ENCODE data around the gene NDUFB10. TPM values are rescaled to one million over a fixed set of nuclear protein-coding genes. Genes with fewer than 3 reads are reported as not detected.

NDUFB10 gene
- polyA plus RNA-seq, 3 donors: 127 to 137 (median 129) TPM

DNA sequence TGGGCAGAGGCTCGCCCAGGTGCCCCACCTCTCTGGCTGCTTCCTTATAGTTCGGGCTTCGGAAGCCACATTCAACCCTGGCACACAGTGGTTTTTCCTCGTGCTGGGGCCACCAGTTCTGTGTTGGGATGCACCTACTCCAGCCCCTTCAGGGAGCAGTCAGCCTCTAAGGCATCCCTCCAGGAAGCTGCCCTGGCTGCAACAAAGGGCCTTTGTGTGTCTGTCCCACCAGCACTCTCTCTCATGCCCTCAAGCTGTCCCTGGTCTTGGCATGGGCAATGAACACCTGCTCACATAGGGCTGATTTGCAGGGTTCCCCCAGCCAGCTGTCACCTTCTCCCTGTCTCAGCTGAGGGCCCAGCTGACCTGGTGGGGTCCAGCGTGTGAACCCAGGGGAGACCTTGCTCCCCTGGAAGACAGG is 22.7 kb downstream of the NDUFB10 start:
- DNase-seq (ENCODE audit: low read depth in 3 of 3, low spot score in 2 of 3): no peak

DNA sequence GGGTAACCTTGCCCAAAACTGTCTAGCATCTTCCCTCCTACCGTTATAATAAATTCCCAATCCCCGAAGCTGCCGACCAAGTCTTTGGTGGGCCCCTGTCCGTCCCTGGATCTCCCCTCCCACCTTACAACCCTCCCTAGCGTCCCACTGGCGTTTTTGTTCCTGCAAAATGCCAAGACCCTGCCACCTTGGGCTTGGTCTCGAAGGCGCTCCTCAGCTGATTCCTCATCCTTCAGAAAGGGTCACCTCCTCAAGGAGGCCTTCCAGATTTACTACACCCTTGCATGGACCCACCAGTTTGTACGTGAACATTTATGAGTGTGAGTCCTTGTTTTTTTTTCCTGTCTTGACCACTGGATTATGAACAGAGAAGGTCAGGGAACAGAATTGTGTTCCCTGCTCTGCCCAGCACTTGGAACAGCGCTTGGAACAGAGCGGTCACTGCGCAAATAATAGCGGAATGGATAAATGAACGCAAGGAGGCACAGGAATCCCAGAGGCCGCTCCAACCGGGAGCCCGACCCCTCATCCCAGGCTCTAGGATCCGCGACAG is 23.7 kb downstream of the NDUFB10 start:
- no peak for DNase-seq (ENCODE audit: low read depth in 3 of 3, low spot score in 2 of 3)

DNA sequence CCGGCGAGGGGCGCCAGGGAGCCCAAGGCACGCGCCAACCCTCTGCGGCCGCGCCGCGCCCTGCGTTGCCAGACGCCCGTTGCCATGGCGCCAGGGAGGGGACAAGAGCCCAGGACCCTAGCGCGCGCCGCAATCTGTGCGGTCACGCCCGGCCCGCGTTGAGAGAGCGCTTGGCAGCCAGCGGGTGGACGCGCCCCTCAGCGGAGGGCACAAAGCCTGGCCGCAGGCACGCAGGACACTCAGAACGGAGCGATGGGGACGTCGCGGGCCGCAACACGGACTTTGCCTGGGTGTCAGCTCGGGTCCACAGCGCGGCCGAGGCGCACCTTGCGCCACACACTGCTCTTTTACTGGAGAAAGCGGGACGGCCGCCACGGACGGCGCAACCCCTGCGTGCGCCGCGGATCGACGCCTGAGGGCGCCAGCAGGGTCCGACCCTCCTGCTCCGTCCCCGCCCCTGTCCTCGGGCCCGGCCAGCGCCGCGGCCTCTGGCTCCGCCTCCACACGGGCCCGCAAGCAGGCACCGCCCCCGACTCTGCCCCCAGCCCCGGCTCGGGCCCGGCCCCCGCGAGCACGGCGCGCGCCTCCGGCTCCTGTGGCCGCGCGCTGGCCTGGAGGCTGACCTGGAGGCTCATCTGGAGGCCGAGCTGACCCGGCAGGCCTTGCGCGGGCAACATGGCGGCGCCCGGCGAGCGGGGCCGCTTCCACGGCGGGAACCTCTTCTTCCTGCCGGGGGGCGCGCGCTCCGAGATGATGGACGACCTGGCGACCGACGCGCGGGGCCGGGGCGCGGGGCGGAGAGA is 24.4 kb downstream of the NDUFB10 start, which contains the start of gene GFER:
GFER (plus strand) TSS at position 650 of the 803 bp plus-strand sequence; CDS start at position 676, 26 bp downstream.
- DNase-seq (ENCODE audit: low read depth in 3 of 3, low spot score in 2 of 3): peak in 2 of 3 donors; percentile 79 to 82

DNA sequence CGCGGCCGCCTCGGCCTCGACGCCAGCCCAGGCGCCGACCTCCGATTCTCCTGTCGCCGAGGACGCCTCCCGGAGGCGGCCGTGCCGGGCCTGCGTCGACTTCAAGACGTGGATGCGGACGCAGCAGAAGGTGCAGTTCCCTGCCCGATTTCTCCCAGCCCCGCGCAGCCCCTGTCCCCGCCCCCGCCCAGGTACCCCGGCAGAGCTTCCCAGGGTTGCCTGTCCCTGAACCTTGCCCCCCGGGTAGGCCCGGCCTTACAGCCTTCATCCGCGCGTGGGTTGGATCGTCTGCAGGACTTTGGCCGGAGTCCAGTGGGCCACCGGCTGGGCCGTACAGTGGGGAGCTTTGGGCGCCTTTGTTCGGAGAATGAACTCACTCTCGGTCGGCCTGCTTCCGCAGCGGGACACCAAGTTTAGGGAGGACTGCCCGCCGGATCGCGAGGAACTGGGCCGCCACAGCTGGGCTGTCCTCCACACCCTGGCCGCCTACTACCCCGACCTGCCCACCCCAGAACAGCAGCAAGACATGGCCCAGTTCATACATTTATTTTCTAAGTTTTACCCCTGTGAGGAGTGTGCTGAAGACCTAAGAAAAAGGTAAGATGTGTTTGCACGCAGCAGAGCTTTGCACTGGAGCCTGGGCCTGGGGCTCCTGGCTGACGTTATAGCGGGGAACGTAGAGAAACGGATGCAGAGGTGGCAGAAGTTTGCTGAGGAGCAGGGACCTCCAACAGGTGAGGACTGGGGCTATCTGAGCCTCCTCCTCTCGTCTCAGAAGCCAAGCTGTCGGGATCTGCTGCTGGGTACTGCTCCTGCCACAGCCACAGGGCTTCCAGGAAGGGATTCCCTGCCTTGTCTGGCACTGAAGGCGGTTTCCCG is 25.2 kb downstream of the NDUFB10 start:
- no peak for DNase-seq (ENCODE audit: low read depth in 3 of 3, low spot score in 2 of 3)

DNA sequence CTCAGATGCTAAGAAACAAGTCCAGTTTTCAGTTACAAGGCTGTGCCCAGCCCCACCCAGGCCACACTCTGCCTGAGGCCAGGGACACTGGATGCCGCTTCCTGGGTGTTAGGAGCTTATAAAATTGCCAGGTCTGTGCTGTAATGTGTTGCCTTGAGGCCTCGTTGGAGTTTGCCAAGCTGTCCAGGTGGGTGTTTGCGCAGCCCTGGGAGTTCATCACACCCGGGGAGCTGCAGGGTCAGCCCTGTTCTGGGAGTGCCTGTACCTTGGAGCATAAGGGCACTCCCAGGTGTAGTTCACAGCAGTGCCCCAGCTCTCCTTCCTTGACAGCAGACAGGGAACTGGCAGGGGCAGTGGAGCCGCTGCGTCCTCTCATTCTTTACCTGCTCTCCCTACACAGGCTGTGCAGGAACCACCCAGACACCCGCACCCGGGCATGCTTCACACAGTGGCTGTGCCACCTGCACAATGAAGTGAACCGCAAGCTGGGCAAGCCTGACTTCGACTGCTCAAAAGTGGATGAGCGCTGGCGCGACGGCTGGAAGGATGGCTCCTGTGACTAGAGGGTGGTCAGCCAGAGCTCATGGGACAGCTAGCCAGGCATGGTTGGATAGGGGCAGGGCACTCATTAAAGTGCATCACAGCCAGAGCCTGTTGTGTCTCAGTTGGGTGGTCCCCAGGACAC is 26.3 kb downstream of the NDUFB10 start:
- DNase-seq (ENCODE audit: low read depth in 3 of 3, low spot score in 2 of 3): no peak

DNA sequence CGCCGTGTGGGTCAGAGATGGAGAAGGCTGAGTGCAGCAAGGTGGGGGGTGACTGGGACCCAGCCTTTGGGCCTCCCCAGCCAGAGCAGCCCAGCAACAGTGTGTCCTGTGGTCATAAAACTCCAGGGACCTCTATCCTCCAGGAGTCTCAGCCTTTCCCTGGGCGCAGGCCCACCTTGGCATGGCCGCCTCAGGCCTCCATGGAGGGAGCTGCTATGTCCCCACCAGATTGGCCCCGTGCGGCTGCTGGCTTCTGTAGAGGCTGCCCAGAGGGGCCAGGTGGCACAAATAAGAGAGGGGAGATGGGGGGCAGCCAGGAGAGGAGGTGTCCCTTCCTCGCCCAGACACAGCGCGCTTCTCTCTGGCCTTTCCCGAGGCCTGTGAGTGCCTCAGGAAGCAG is 27.9 kb downstream of the NDUFB10 start:
- no peak for DNase-seq (ENCODE audit: low read depth in 3 of 3, low spot score in 2 of 3)

DNA sequence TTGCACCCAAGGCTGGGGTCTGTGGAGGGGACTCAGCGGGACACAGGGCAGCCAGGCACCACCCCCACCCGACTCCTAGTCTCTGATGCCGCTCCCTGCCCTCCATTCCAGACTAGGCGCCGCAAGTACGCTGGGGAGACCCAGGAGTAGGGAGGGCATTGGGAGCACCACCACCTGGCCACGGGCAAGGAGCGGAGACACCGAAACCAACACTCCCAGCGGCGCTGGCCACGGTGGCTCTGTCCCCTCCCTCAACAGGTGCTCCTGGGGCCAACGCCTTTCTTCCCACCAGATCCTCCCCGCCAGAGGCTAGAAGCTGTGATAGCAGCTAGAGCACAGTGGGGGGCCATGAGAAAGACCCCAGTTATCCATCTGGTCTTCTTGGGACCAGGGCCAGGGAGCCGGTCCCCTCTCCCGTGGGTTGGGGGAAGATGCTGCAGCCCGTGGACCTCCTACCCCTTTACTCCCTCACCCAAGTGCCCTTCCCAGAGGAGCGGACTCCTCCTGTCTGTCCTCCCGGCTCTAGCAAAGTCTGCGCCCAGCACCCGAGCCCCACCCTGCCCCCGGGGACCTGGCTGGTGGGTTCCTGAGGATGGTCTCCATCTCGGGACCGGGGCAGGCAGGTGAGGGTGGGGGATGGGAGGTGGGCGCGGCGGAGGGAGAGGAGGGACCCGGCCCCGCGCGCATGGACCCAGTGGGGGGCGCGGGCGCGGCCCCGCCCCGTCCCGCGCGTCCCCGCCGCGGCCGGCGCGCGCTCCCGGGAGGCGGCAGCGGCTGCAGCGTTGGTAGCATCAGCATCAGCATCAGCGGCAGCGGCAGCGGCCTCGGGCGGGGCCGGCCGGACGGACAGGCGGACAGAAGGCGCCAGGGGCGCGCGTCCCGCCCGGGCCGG is 30.1 kb downstream of the NDUFB10 start, which contains the start of gene SYNGR3:
SYNGR3 (plus strand) TSS at position 762 of the 892 bp plus-strand sequence. CDS start 133 bp downstream, outside the sequence.
- DNase-seq (ENCODE audit: low read depth in 3 of 3, low spot score in 2 of 3): no peak

DNA sequence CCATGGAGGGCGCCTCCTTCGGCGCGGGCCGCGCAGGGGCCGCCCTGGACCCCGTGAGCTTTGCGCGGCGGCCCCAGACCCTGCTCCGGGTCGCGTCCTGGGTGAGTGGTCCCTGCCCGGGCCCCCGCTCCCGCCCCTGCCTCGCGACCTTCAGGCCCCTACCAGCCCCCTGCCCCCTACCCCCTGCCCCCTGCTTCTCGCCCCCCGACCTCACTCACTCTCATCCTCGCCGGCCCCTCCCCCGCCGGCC is 30.7 kb downstream of the NDUFB10 start:
- DNase-seq (ENCODE audit: low read depth in 3 of 3, low spot score in 2 of 3): no peak

DNA sequence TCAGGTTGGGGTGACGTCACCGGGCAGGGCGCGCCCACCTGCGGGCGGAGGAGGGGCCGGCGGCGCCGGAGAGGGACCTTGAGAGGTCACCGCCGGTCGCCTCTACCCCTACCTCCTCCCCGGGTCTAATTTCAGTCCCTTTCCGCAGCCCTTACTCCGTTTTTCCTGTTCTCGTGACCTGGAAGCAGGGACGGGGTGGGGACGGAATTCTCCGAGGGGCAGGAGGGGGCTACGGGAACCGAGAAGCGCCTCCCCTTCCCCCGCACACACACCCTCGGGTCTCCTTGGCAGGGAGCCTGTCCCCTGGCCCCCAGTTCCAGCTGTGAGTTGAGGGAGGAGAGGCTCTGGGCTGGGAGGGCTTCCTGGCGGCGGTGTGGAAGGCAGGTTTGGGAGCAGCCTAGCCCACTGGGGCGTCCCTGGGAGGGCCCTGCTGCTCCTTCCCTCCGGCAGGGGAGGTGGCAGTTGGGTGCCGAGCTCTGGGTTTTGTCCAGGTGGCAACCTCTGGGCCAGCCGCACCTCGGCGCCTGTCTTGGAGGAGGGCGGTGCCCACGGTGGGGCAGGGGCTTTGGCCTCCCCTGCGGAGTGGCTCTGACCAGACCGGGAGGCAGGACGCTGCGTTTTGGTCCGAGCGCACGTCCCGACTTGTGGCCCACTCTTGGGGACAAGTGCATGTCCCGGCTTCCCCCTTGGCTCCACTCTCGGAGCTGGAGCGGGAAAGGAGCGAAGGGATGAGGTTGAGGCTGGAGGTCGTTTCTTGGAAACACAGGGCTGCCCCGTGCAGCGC is 31.2 kb downstream of the NDUFB10 start:
- DNase-seq (ENCODE audit: low read depth in 3 of 3, low spot score in 2 of 3): no peak

DNA sequence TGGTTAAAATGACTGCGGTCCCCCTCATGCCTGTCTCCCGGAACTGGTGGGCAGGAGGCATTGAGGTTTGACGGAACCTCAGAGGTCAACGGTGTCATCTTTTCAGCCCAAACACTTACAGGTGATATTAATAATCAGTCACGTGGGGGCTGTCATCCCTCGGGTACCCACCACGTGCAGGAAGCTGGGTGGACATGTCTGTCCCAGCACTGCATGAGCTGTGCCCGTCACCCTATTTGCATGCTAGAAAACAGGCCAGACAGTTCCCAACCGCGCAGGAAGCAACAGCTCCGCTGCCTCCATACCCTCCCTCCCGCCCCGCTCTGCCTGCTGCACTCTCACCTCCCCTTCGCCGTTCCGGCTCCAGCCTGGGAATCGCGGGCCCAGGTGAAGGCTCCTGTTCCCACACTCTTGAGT is 31.8 kb downstream of the NDUFB10 start:
- no peak for DNase-seq (ENCODE audit: low read depth in 3 of 3, low spot score in 2 of 3)

DNA sequence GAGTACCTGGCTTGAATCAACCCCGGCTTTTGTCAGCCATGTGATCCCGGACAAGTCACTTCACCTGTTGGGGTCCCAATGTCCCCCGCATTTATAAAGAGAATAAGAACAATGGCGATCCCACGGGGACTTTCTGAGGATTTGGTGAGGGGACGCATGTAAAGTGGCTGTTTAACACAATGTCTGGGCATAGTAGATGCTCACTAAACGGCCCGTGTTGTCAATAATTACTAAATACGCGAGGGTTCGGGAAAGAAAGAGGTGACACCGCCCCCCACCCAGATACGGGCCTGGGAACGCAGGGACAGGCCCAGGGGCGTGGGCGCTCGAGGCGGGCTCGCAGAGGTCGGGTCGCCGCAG is 32.2 kb downstream of the NDUFB10 start:
- DNase-seq (ENCODE audit: low read depth in 3 of 3, low spot score in 2 of 3): no peak

DNA sequence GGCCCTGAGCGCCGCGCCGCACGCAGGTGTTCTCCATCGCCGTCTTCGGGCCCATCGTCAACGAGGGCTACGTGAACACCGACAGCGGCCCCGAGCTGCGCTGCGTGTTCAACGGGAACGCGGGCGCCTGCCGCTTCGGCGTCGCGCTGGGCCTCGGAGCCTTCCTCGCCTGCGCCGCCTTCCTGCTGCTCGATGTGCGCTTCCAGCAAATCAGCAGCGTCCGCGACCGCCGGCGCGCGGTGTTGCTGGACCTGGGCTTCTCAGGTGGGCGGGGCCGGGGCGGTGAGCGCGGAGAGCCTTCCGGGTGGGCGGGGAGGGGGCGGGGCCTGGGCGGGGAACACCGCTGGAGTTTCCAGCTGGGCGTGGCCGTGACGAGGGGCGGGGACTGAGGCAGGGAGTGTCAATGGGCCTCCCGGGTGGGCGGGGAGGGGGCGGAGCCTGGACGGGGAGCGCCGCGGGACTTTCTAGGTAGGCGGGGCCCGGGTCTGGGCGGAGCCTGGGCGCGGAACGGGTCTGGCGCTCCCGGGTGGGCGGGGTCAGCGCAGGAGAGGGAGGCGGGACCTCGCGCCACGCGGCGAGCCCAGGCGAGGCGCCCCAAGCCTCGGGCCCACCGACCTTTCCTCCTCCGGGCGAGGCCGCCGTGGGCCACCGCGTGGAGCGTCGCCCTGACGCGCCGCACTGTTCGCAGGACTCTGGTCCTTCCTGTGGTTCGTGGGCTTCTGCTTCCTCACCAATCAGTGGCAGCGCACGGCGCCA is 32.8 kb downstream of the NDUFB10 start:
- peak in 1 of 3 donors; percentile 64 for DNase-seq (ENCODE audit: low read depth in 3 of 3, low spot score in 2 of 3)

DNA sequence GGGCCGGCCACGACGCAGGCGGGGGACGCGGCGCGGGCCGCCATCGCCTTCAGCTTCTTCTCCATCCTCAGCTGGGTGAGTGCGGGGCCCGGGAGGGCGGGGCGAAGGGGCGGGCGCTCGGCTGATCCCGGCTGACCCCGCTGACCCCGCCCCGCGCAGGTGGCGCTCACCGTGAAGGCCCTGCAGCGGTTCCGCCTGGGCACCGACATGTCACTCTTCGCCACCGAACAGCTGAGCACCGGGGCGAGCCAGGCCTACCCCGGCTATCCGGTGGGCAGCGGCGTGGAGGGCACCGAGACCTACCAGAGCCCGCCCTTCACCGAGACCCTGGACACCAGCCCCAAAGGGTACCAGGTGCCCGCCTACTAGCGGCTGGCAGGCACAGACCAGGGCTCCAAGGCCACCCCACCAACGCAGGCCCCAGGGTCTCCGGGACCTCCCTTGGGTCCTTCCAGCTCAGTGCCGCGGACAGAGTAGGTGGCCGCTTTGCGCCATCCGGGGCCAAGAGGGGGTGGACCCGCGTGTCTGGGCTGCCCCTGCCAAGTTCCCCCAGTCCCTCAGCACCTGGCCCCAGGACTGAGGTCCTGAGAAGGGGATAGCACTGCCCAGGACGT is 33.5 kb downstream of the NDUFB10 start:
- DNase-seq (ENCODE audit: low read depth in 3 of 3, low spot score in 2 of 3): no peak

DNA sequence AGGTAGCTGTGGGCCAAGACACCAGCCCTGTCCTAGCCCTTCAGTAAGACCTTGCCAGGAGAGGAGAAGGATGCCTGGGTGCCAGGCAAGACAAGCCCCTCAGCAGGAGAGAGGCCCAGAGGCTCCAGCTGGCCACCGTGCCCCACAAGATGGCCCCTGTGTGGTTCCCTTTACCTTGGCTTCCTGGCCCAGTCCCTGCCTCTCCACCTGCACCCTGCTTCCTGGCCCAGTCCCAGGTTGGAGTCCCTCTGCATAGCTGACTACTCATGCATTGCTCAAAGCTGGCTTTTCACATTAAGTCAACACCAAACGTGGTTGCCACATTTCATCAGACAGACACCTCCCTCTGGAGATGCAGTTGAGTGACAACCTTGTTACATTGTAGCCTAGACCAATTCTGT is 34.4 kb downstream of the NDUFB10 start:
- DNase-seq (ENCODE audit: low read depth in 3 of 3, low spot score in 2 of 3): no peak

DNA sequence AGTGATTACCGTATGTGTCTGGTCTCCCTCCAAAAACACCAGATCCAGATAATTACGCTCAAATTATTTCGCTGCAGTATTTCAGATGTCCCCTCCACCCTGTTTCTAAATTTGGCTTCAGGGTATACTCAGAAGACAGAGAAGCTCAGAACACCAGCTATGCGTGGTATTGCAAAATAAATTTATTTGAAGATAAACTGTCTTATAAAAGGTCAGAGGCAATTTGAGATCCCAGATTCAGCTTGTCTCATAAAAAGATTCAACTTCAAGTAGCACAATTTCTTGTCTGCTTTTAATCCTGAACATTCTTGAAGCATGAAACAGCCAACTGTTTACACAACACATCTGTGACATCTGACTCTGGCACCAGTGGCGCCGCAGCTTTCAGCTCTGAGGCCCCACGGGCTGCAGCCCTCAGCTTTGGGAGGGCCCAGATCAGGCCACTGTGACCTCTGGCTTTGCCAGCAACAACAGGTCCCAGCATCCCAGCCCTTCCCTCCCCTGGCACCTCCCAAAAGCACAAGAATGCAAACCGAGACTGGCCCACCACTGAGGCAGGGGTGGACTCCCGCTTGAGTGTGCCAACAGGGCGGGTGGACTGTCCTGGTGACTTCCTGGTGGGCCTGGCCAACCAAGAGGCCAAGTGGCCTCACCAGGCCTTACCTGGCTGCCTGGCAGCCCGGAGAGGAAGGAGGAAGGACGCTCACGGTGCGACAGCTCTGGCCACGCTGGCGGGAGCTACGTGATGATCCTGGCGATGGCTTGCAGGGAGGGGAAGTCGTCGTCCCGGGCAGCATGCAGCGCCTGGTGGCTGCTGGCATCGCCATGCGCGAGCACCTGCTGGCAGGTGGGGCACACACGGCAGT is 38.4 kb downstream of the NDUFB10 start:
- no peak for DNase-seq (ENCODE audit: low read depth in 3 of 3, low spot score in 2 of 3)

DNA sequence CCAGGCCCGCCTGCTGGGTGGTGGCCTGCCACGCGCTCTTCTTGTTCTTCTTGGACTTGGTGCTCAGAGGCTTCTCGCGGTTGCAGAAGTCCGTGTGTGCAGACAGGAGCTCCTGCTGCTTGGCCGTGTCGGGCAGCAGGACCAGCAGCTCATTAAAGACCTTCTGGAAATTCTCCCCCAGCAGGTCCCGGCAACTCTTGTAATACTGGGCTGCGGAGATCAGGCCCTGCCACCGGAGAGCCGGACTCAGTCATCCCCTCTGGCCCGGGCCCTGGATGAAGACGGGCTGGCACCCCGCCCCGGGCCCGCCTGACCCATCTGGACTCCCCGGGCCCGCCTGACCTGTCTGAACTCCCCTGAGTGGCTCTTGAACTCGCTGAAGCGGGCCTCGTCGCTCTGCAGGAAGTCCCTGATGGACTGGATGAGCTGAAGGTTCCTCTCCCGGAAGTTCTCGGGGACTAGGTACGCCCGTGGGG is 39.1 kb downstream of the NDUFB10 start:
- DNase-seq (ENCODE audit: low read depth in 3 of 3, low spot score in 2 of 3): no peak
